Measurements from ENCODE around the gene IMMP1L.

GRCh38 chr11:31415435-31415834, 94.0 kb downstream of the IMMP1L start:
- no peak for TF ChIP-seq POLR2AphosphoS5 (IDR thresholded peaks at IDR 0.05; ENCODE audit: low read length)
- no peak for TF ChIP-seq CTCF (IDR thresholded peaks at IDR 0.05 in 2 of 3, conservative IDR thresholded peaks at IDR 0.05 in 1 of 3; ENCODE audit: control insufficient read depth in 2 of 3, extremely low read depth in 1 of 3, insufficient read depth in 1 of 3, low read depth in 3 of 3, low read length in 3 of 3)
- no peak for TF ChIP-seq NFYB (IDR thresholded peaks at IDR 0.05; ENCODE audit: insufficient read depth, low read depth, low read length)

Measured in GM12878 (cell line).